GM20431 (cell line): ENCODE results near the gene LHFPL2.

Experiments used
- in situ Hi-C: fragments of 300-500 bp; cut with MseI, MboI; formaldehyde crosslinking; loops from one replicate; pipeline ENCODE4 v1.15.0; 2020; ENCODE audit warnings: low sequenced_read_pairs; ENCODE audit not compliant: unreplicated experiment

LHFPL2 gene

GRCh38 chr5:78552729-78553342 is 95.7 kb downstream of the LHFPL2 start:
- in situ Hi-C loops: no loop called here

GRCh38 chr5:78550891-78551290 is 97.7 kb downstream of the LHFPL2 start:
- in situ Hi-C loops: no loop called here

- in situ Hi-C loops: no loop called here
Observed at GRCh38 chr5:78549043-78549442, 99.5 kb downstream of the LHFPL2 start.

GRCh38 chr5:78547731-78548615 is 100.6 kb downstream of the LHFPL2 start:
- in situ Hi-C loops: no loop called here

GRCh38 chr5:78547183-78547582 is 101.4 kb downstream of the LHFPL2 start:
- in situ Hi-C loops: no loop called here

- in situ Hi-C loops: no loop called here
Observed at GRCh38 chr5:78546276-78546996, 102.1 kb downstream of the LHFPL2 start.

- in situ Hi-C loops: no loop called here
Observed at GRCh38 chr5:78545406-78545805, 103.2 kb downstream of the LHFPL2 start.

GRCh38 chr5:78544561-78545201 is 103.9 kb downstream of the LHFPL2 start:
- in situ Hi-C loops: no loop called here

GRCh38 chr5:78543916-78544315 is 104.7 kb downstream of the LHFPL2 start:
- in situ Hi-C loops: no loop called here

- in situ Hi-C loops: no loop called here
Observed at GRCh38 chr5:78543292-78543691, 105.3 kb downstream of the LHFPL2 start.

- in situ Hi-C loops: no loop called here
Observed at GRCh38 chr5:78542321-78542840, 106.2 kb downstream of the LHFPL2 start.

- in situ Hi-C loops: no loop called here
Observed at GRCh38 chr5:78541086-78541654, 107.4 kb downstream of the LHFPL2 start.

- in situ Hi-C loops: no loop called here
Observed at GRCh38 chr5:78540335-78541085, 108.1 kb downstream of the LHFPL2 start.

- in situ Hi-C loops: no loop called here
Observed at GRCh38 chr5:78538240-78538850, 110.2 kb downstream of the LHFPL2 start.

- in situ Hi-C loops: no loop called here
Observed at GRCh38 chr5:78537821-78538220, 110.8 kb downstream of the LHFPL2 start.

- in situ Hi-C loops: no loop called here
Observed at GRCh38 chr5:78537411-78537810, 111.2 kb downstream of the LHFPL2 start.

- in situ Hi-C loops: no loop called here
Observed at GRCh38 chr5:78536661-78537196, 111.8 kb downstream of the LHFPL2 start.

- in situ Hi-C loops: no loop called here
Observed at GRCh38 chr5:78534905-78535200, 113.7 kb downstream of the LHFPL2 start.
